Hippocampal formation (tissue), 2 donors: ENCODE measurements around the gene NLGN1.
"Not testable (repeated sequence)": the region's sequence is repeated elsewhere in the genome, so short reads cannot be mapped to it uniquely, and the experiment has no call there.

Source experiments
- DNase-seq, 2 donors: peaks; one replicate each; lab custom pipeline; 2025; lab: John Stamatoyannopoulos, UW

Gene NLGN1

DNA sequence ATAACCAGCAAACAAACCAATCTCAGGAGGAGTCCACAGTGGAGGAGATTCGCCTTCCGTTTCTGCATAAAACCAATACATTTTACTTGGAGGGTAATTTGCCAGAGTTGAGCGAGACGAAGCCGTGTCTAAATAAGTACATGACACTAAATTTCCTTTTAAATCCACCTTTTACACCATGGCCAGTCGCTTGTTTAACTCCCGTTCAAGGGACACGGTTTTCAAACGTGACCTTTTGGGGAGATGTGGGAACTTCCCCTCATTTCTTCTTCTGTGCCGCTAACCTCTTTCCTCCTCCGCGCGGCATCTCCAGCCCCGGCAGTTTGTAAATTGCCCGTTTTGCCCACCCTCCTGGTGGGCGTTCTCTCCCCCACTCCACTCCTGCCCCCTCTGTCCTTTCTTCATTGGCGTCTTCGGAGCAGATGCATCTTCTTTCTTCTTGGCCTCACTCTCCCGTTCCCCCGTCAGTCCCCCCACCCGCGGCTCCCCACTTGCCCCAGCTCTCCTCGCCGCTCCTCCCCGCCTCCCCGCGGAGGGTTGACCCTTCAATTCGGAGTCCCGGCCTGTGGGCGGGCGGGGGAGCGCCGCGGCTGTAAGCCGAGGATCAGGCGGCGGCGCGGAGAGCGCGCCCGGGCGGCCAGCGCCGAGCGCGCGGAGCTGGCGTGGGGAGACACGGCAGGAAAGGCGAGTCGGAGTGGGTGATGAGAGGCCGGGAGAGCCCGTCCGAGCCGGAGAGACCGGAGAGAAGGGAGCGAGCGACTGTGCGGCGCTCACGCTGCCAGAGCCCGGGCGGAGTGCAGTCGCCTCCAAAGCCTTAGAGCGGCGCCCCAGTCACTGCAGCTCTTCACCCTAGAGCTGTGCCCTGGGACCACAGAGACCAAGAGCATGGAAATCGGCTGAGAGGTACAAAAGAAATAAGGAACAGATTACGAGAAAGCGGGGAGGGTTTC, at the start of gene NLGN1:
Gene NLGN1, plus strand, starts transcription at position 584 of the 950 bp plus-strand sequence.
- DNase-seq, result peak; percentile 74 to 80

- DNase-seq, result no peak
Measured at GRCh38 chr3:173351886-173352285, 45.7 kb upstream of the NLGN1 start.

DNA sequence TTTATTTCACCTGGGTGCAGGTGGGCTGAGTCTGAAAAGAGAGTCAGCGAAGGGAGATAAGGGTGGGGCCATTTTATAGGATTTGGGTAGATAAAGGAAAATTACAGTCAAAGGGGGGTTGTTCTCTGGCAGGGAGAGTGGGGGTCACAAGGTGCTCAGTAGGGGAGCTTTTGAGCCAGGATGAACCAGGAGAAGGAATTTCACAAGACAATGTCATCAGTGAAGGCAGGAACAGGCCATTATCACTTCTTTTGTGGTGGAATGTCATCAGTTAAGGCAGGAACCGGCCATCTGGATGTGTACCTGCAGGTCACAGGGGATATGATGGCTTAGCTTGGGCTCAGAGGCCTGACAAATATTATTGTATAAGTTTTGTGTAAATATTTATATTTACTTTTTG, 44.4 kb upstream of the NLGN1 start:
- DNase-seq, result not testable (repeated sequence)

GRCh38 chr3:173354124-173354523, 43.4 kb upstream of the NLGN1 start:
- DNase-seq, result no peak

- DNase-seq, result peak; percentile 10 to 61
Measured at GRCh38 chr3:173371848-173372487, 25.6 kb upstream of the NLGN1 start.

DNA sequence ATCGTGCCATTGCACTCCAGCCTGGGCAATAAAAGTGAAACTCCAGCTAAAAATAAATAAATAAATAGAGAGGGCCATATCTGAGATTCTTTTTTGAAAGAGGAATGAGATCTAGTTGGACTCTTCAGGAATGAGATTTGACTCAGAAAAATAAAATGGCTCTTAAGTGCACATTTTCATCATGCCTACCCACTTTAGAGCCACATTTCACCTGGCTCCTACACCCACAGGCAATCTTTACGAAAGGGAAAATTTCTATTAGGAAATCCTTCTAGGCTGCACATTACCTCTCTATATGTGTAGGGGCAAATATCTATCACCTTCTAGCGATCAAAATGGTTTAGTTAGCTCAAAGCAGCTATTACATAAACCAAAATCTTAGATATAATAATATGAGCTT, 16.9 kb upstream of the NLGN1 start:
- DNase-seq, result no peak

GRCh38 chr3:173381936-173382335, 15.6 kb upstream of the NLGN1 start:
- not testable (repeated sequence) for DNase-seq

GRCh38 chr3:173395073-173395411, 2.5 kb upstream of the NLGN1 start:
- DNase-seq, result no peak

DNA sequence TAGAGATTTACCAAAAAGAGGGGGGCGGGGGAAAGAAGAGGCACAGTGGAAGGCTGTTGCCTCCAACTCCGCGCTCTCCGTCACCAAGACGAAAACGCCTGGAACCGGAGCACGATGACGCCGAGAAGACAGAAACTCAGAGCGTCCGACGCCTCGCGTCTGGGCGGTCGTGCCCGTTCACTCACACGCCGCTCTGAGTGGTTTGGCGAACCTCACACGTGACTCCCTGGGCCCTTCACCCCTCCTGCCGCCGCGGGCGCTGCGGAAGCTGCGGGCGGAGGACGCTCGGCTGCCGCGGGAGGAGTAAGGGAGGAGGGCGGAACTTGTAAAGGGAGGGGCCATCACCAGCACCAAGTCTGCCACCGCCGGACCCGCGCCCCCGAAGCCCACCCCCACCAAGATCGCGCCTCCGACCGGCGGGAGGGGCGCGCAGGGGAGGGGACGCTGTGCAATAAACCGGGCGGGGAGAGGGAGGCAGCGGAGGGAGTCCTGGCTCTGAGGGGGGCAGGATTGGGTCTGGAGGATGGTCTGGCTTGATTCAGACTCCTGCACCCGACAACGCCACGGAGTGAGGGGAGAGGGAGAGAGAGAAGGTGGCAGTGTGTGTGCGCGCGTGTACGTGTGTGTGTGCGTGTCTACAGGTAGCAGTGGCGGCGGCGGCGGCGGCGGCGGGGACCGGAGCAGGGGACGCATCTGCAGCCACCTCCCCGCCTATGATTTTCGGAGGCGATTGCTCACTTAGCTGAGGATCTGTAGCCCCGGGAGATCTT, 1.9 kb upstream of the NLGN1 start:
- DNase-seq, result peak; percentile 84 to 88

DNA sequence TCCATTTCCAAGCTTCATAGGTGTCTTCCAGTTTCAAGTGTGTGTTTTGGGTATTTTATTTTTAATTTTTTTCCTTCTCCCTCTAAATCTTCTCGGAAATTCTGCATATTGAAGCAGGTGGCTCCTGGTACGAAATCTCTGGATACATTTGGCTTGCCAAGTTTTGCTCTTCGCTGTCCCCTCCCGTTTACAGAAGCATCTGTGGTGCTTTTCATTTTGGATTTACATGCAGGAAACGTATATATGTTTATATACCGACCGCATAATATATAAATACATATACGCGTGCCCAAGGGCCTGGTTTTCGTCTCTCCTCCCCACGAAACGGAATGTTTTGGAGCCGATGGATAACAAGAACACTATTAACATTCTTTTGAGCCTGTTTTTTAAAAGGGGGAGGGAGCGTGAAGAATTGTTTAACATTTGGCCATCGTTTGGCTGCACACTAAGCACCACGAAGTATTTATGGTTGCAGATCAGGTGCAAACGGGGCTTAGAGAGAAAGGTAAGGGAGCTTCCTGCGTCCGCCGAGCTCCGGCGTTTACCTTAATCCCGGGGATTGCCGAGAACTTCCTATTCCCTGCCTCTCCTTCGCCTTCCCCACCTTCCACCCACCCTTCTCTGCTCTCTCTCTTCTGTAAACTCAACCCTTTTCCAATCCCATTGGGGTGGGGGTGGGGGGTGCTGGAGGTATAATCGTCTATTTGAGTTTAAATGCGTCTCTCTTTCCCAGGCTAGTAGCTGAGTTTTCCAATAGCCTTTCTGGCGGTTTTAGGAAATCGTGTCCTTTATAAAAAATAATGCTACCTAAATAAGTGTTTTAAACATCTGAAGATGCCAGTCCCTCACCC, 1.1 kb upstream of the NLGN1 start:
- DNase-seq, result peak; percentile 29 to 75

- DNase-seq, result peak in 1 of 2 donors; percentile 80
Measured at GRCh38 chr3:173398111-173398479, 551 bp downstream of the NLGN1 start.

- peak in 1 of 2 donors; percentile 42 for DNase-seq
Measured at GRCh38 chr3:173399044-173399443, 1.5 kb downstream of the NLGN1 start.

- no peak for DNase-seq
Measured at GRCh38 chr3:173401369-173401768, 3.8 kb downstream of the NLGN1 start.

GRCh38 chr3:173402656-173403055, 5.1 kb downstream of the NLGN1 start:
- no peak for DNase-seq

- DNase-seq, result peak in 1 of 2 donors; percentile 51
Measured at GRCh38 chr3:173403376-173403775, 5.8 kb downstream of the NLGN1 start.

GRCh38 chr3:173404156-173404555, 6.6 kb downstream of the NLGN1 start:
- DNase-seq, result peak in 1 of 2 donors; percentile 8

DNA sequence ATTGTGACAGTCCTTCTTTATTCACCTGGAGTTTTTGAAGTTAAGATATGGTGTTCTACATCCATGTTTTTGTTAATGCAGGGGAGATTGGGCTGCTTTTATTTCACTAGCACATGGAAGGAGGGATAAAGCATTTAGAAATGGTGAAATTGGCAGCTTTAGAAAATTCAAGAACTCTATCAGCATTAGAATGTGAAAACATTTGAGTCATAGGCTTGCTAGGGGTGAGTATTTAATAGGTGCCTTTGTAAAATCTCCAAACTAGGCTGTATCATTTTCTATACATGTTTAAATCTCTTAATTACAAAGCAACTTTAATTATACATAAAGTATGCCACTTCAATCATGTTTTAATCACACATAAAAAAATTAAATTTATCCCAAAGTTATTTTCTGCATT, 12.9 kb downstream of the NLGN1 start:
- no peak for DNase-seq

- DNase-seq, result peak in 1 of 2 donors; percentile 69
Measured at GRCh38 chr3:173410849-173411248, 13.3 kb downstream of the NLGN1 start.

- DNase-seq, result peak; percentile 29 to 77
Measured at GRCh38 chr3:173411375-173411973, 13.9 kb downstream of the NLGN1 start.

DNA sequence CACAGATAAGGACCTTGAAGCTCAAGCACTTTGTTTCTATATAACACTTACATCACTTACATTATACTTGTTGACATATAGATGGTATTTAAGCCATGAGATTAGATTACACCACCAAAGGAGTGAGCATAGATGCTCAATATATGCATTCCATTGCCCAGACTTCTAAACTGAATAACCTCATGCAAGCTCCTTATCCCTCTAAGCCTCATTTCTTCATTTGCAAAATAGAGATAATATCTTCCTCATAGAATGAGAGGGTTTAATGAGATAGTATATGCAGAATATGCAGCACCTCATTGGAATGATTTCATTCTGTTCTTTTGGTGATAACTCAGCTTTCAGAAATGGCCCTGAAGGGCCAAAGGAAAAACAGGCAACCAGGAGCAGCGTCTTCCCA, 18.5 kb downstream of the NLGN1 start:
- no peak for DNase-seq

DNA sequence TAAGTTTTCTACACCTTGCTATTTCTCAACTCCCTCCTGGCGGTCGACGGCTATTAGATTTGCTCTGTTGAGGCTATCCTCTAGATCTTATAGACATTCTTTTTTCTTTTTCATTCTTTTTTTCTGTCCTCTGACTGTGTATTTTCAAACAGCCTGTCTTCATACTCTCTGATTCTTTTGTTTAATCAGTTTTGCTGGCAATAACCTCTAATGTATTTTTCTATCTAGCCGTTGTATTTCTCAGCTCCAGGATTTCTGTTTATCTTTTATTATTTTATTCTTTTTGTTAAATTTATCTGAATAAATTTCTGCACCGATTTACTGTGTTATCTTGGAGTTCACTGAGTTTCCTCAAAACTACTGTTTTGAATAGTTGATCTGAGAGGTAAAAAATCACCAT, 31.5 kb downstream of the NLGN1 start:
- no peak for DNase-seq
